IMR-90 (cell line): ENCODE results near the gene MYO1H. TPM values are rescaled to one million over a fixed set of nuclear protein-coding genes. Genes with fewer than 3 reads are reported as not detected.
A peak's percentile ranks its signal among the peaks of the same experiment; 100 is the strongest.

Experiments
- ATAC-seq: fragments of 200-7000 bp; cut with Tn5 transposase; 2 replicates; pipeline ENCODE4 v1.9.1; 2020; ENCODE audit warnings: low read depth, mild to moderate bottlenecking, moderate library complexity
- BruUV-seq: library from RNA; stranded (reverse); fragments of 400-500 nt; replicated peaks from 2 replicates; lab custom pipeline; 2021; lab: Mats Ljungman, UMichigan
- CTCF ChIA-PET: fragments of 300-600 bp; formaldehyde crosslinking; extraction: SDS; loops from one replicate; lab custom pipeline; 2021; ENCODE audit warnings: antibody characterized with exemption; lab: Yijun Ruan, JAX
- POLR2A ChIA-PET: fragments of 300-600 bp; sonication (Branson Sonifier 250); formaldehyde crosslinking; loops from one replicate; lab custom pipeline; 2022; ENCODE audit warnings: antibody characterized with exemption; ENCODE audit not compliant: unreplicated experiment; lab: Charles Lee
- DNase-seq: peaks from one replicate; pipeline ENCODE4 v3.0.0; 2013
- H2AFZ ChIP-seq: replicated peaks from 2 replicates; pipeline ENCODE3; 2013; ENCODE audit warnings: low read length, mild to moderate bottlenecking; ENCODE audit not compliant: poor library complexity
- H2AK5ac ChIP-seq: 2 replicates; pipeline ENCODE4 v1.6.1; 2013; ENCODE audit warnings: low read depth, low read length, inconsistent platforms
- H2AK9ac ChIP-seq: replicated peaks from 2 replicates; pipeline ENCODE3; 2013; ENCODE audit warnings: mild to moderate bottlenecking, low read depth, low read length, moderate library complexity; ENCODE audit not compliant: poor library complexity
- H2BK120ac ChIP-seq: 2 replicates; pipeline ENCODE4 v1.6.1; 2013; ENCODE audit warnings: low read depth, low read length, inconsistent platforms
- H2BK15ac ChIP-seq: 3 replicates; pipeline ENCODE4 v1.6.1; 2013; ENCODE audit warnings: low read depth, low read length, inconsistent platforms
- H2BK20ac ChIP-seq: 2 replicates; pipeline ENCODE4 v1.6.1; 2013; ENCODE audit warnings: low read depth, mild to moderate bottlenecking, inconsistent platforms, low read length, moderate library complexity
- H2BK5ac ChIP-seq: 2 replicates; pipeline ENCODE4 v1.6.1; 2013; ENCODE audit warnings: mild to moderate bottlenecking, low read depth, low read length, inconsistent platforms; ENCODE audit not compliant: poor library complexity, severe bottlenecking
- H3K14ac ChIP-seq: replicated peaks from 2 replicates; pipeline ENCODE4 v1.6.1; 2013; ENCODE audit warnings: low read depth, low read length, inconsistent platforms
- H3K18ac ChIP-seq: 2 replicates; pipeline ENCODE4 v1.6.1; 2013; ENCODE audit warnings: low read depth, low read length, control low read depth
- H3K23ac ChIP-seq: 2 replicates; pipeline ENCODE4 v1.6.1; 2013; ENCODE audit warnings: low read depth, low read length, inconsistent platforms
- H3K27ac ChIP-seq: 2 replicates; pipeline ENCODE4 v1.5.1; 2013; ENCODE audit warnings: mild to moderate bottlenecking, control low read depth, low read length; ENCODE audit not compliant: insufficient read depth
- H3K27me3 ChIP-seq: 2 replicates; pipeline ENCODE4 v1.6.1; 2013; ENCODE audit warnings: low read length; ENCODE audit not compliant: control insufficient read depth, insufficient read depth
- H3K36me3 ChIP-seq: 2 replicates; pipeline ENCODE4 v1.6.1; 2013; ENCODE audit warnings: low read length, mixed read lengths; ENCODE audit not compliant: control insufficient read depth, insufficient read depth
- H3K4ac ChIP-seq: 2 replicates; pipeline ENCODE4 v1.6.1; 2013; ENCODE audit warnings: low read depth, low read length, inconsistent platforms
- H3K4me1 ChIP-seq: 2 replicates; pipeline ENCODE4 v1.6.1; 2013; ENCODE audit warnings: low read length, mixed read lengths; ENCODE audit not compliant: control insufficient read depth, insufficient read depth
- H3K4me2 ChIP-seq: 2 replicates; pipeline ENCODE4 v1.6.1; 2013; ENCODE audit warnings: low read depth, mild to moderate bottlenecking, control low read depth, low read length, moderate library complexity
- H3K4me3 ChIP-seq: 2 replicates; pipeline ENCODE4 v1.5.1; 2013; ENCODE audit warnings: low read depth, mild to moderate bottlenecking, control low read depth, low read length, moderate library complexity; ENCODE audit not compliant: insufficient read depth
- H3K56ac ChIP-seq: 2 replicates; pipeline ENCODE4 v1.6.1; 2013; ENCODE audit warnings: low read length, inconsistent platforms; ENCODE audit not compliant: insufficient read depth; ENCODE audit errors: extremely low read depth
- H3K79me1 ChIP-seq, 2 experiments: 2 replicates each; pipeline ENCODE4 v1.6.1; 2013; ENCODE audit warnings: low read length in 2 of 2, inconsistent platforms in 1 of 2, low read depth in 1 of 2
- H3K9ac ChIP-seq: 2 replicates; pipeline ENCODE4 v1.6.1; 2013; ENCODE audit warnings: low read depth, low read length, control low read depth
- H3K9me1 ChIP-seq: 2 replicates; pipeline ENCODE4 v1.6.1; 2013; ENCODE audit warnings: low read length, inconsistent platforms; ENCODE audit not compliant: insufficient read depth
- H3K9me3 ChIP-seq: 2 replicates; pipeline ENCODE4 v1.6.1; 2013; ENCODE audit warnings: low read length; ENCODE audit not compliant: control insufficient read depth, insufficient read depth
- H4K20me1 ChIP-seq: 2 replicates; pipeline ENCODE4 v1.6.1; 2013; ENCODE audit warnings: low read length, inconsistent platforms; ENCODE audit not compliant: insufficient read depth
- H4K5ac ChIP-seq: 2 replicates; pipeline ENCODE4 v1.6.1; 2013; ENCODE audit warnings: mild to moderate bottlenecking, low read depth, low read length, control low read depth
- H4K8ac ChIP-seq, 2 experiments: 2 replicates each; pipeline ENCODE4 v1.6.1; 2013; ENCODE audit warnings: low read depth in 2 of 2, low read length in 2 of 2, control low read depth in 1 of 2, inconsistent platforms in 1 of 2
- H4K91ac ChIP-seq: 2 replicates; pipeline ENCODE4 v1.6.1; 2013; ENCODE audit warnings: low read depth, low read length, inconsistent platforms; ENCODE audit not compliant: insufficient read depth
- BHLHE40 ChIP-seq: fragments of 150-350 bp; IDR thresholded peaks from 2 replicates; pipeline ENCODE4 v1.6.1; 2016; ENCODE audit warnings: mild to moderate bottlenecking, low read depth, low read length
- CEBPB ChIP-seq: IDR thresholded peaks from 2 replicates; pipeline ENCODE4 v1.6.1; 2012; ENCODE audit warnings: low read depth, low read length, improper control_type of control experiment
- CHD1 ChIP-seq: IDR thresholded peaks from 2 replicates; pipeline ENCODE4 v1.6.1; 2012; ENCODE audit warnings: low read depth, low read length, improper control_type of control experiment
- FOS ChIP-seq: fragments of 150-350 bp; IDR thresholded peaks from 2 replicates; pipeline ENCODE4 v1.6.1; 2016; ENCODE audit warnings: low read depth, low read length
- MAFK ChIP-seq: IDR thresholded peaks from 2 replicates; pipeline ENCODE4 v1.6.1; 2012; ENCODE audit warnings: low read depth, low read length, improper control_type of control experiment
- MAZ ChIP-seq: IDR thresholded peaks from 2 replicates; pipeline ENCODE4 v1.6.1; 2012; ENCODE audit warnings: low read depth, mild to moderate bottlenecking, low read length, improper control_type of control experiment, moderate library complexity, borderline replicate concordance
- MXI1 ChIP-seq: IDR thresholded peaks from 2 replicates; pipeline ENCODE4 v1.6.1; 2012; ENCODE audit warnings: low read depth, mild to moderate bottlenecking, low read length, moderate library complexity, borderline replicate concordance
- NFE2L2 ChIP-seq: fragments of 150-350 bp; IDR thresholded peaks from 2 replicates; pipeline ENCODE4 v1.6.1; 2016; ENCODE audit warnings: low read depth, mild to moderate bottlenecking, low read length
- POLR2A ChIP-seq: IDR thresholded peaks from 2 replicates; pipeline ENCODE4 v1.6.1; 2012; ENCODE audit warnings: mild to moderate bottlenecking, low read depth, low read length
- RAD21 ChIP-seq: IDR thresholded peaks from 2 replicates; pipeline ENCODE4 v1.6.1; 2012; ENCODE audit warnings: low read length, improper control_type of control experiment
- RCOR1 ChIP-seq: IDR thresholded peaks from 2 replicates; pipeline ENCODE4 v1.6.1; 2012; ENCODE audit warnings: mild to moderate bottlenecking, low read length, improper control_type of control experiment; ENCODE audit not compliant: insufficient replicate concordance
- RFX5 ChIP-seq: IDR thresholded peaks from 2 replicates; pipeline ENCODE4 v1.8.0; 2012; ENCODE audit warnings: low read depth, mild to moderate bottlenecking, low read length, moderate library complexity
- SMC3 ChIP-seq: fragments of 150-350 bp; IDR thresholded peaks from 2 replicates; pipeline ENCODE4 v1.6.1; 2016; ENCODE audit warnings: low read depth, mild to moderate bottlenecking, antibody characterized with exemption, low read length, moderate library complexity
- WGBS, 2 experiments: methylation state at CpG; one replicate each; pipeline versions ENCODE4 v1.1.5 to v1.1.7; 2013; ENCODE audit warnings: missing lambda C conversion rate in 2 of 2; ENCODE audit not compliant: insufficient read length in 1 of 2; ENCODE audit errors: extremely low coverage in 2 of 2; 5-methylcytosine and 5-hydroxymethylcytosine counted together
- dilution Hi-C: fragments of 300-500 bp; cut with HindIII; formaldehyde crosslinking; loops from one replicate; pipeline ENCODE4 v1.14.3; 2018; ENCODE audit warnings: low sequenced_read_pairs; ENCODE audit not compliant: unreplicated experiment
- in situ Hi-C: fragments of 300-500 bp; cut with MboI; formaldehyde crosslinking; loops from 3 replicates; pipeline ENCODE4 v1.14.3; 2019; ENCODE audit warnings: low sequenced_read_pairs, inconsistent platforms, mixed read lengths
- intact Hi-C: fragments of 100-400 bp; cut with micrococcal nuclease; formaldehyde crosslinking; loops from 2 replicates; pipeline ENCODE4 v1.10.0; 2022
- polyA plus RNA-seq, 3 experiments: library from polyadenylated mRNA; depleted of rRNA; stranded (reverse); fragments of >200 nt; gene quantifications; 2 replicates each; pipeline ENCODE4 v1.2.3, GENCODE V29; 2012; ENCODE audit warnings: low replicate concordance in 1 of 3
- total RNA-seq: library from RNA; depleted of rRNA; stranded (reverse); fragments of >200 nt; gene quantifications from 2 replicates; pipeline ENCODE4 v1.2.3, GENCODE V29; 2012
- TF ChIP-seq, protein P1 (sequence below): conservative IDR thresholded peaks from 2 replicates; pipeline ENCODE4 v1.5.1; 2012; ENCODE audit warnings: mild to moderate bottlenecking, low read depth, low read length, improper control_type of control experiment
- TF ChIP-seq, protein P2 (sequence below): fragments of 150-350 bp; IDR thresholded peaks from 2 replicates; pipeline ENCODE4 v1.6.1; 2017; ENCODE audit warnings: mild to moderate bottlenecking, antibody characterized with exemption, low read length, low read depth
- TF ChIP-seq, protein P3 (sequence below): fragments of 150-350 bp; IDR thresholded peaks from 2 replicates; pipeline ENCODE4 v1.6.1; 2016; ENCODE audit warnings: low read depth, mild to moderate bottlenecking, low read length, moderate library complexity, borderline replicate concordance

Gene MYO1H
- total and polyA plus RNA-seq, 2 of the 4 experiments (the other 2 are of a cell fraction) = not detected

DNA sequence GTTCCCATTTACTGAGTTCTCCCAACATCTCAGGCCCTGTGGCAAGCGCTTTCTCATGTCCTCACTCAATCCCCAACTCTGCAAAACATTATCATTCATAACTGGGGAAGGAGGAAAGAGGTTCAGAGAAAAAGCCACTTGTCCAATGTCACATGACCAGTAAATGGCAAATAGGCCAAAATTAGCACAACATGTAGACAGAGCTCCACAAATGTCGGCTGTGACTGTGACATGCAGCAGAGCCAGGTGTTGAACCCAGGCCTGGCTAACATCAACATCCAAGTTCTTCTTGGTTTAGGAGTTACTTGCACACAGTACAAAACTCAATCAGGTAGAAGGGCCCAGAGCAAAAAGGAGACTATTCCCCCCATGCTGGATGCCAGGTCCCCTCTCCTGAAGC, 118.6 kb downstream of the MYO1H start:
- H3K4me3 ChIP-seq = no peak overlapping the region
- no peak overlapping the region for H4K91ac ChIP-seq
- 0 out of 2 replicates have a peak overlapping the region, but pooled peaks have one; percentile 2 for H3K4ac ChIP-seq
- H2BK120ac ChIP-seq = no peak overlapping the region
- in situ Hi-C loops (no loop called here), intact Hi-C loops (no loop called here), dilution Hi-C loops (no loop called here)
- no peak overlapping the region for H2AFZ ChIP-seq
- peaks cover 47% of the 10 kb centered on the region for H3K9me1 ChIP-seq
- H4K8ac ChIP-seq = no peak overlapping the region
- ChIA-PET CTCF (no interaction called here), POLR2A (no interaction called here)
- H2BK20ac ChIP-seq = no peak overlapping the region
- peaks cover 27% of the 10 kb centered on the region for H3K4me1 ChIP-seq
- H3K23ac ChIP-seq = peak overlapping the region; percentile 21; the same call in 1 of the 2 replicates
- BruUV-seq = no TSS peak
- peaks cover 11 to 85% of the 10 kb centered on the region in 2 experiments; a peak in 3 of 4 replicates for H3K79me1 ChIP-seq
- no peak overlapping the region for H2AK5ac ChIP-seq
- H3K9me3 ChIP-seq = no peaks in the 10 kb centered on the region
- no peak overlapping the region for H3K4me2 ChIP-seq
- DNase-seq (no peak), ATAC-seq (no peak)
- no peak overlapping the region for H3K14ac ChIP-seq
- H2BK15ac ChIP-seq = no peak overlapping the region
- no CpG with 5 or more reads among the region's 2 CpGs for WGBS, 2 experiments
- H3K27ac ChIP-seq = peak overlapping the region; percentile 27; the same call in 1 of the 2 replicates
- no peak overlapping the region for H3K18ac ChIP-seq
- TF ChIP-seq RFX5 (no peak), CEBPB (no peak), FOS (no peak), RCOR1 (no peak), RAD21 (no peak), BHLHE40 (no peak), CHD1 (no peak), MAFK (no peak), POLR2A (no peak), NFE2L2 (no peak), SMC3 (no peak), MXI1 (no peak), MAZ (no peak)
- TF ChIP-seq, protein P1, sequence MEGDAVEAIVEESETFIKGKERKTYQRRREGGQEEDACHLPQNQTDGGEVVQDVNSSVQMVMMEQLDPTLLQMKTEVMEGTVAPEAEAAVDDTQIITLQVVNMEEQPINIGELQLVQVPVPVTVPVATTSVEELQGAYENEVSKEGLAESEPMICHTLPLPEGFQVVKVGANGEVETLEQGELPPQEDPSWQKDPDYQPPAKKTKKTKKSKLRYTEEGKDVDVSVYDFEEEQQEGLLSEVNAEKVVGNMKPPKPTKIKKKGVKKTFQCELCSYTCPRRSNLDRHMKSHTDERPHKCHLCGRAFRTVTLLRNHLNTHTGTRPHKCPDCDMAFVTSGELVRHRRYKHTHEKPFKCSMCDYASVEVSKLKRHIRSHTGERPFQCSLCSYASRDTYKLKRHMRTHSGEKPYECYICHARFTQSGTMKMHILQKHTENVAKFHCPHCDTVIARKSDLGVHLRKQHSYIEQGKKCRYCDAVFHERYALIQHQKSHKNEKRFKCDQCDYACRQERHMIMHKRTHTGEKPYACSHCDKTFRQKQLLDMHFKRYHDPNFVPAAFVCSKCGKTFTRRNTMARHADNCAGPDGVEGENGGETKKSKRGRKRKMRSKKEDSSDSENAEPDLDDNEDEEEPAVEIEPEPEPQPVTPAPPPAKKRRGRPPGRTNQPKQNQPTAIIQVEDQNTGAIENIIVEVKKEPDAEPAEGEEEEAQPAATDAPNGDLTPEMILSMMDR = no peak
- TF ChIP-seq, protein P2, sequence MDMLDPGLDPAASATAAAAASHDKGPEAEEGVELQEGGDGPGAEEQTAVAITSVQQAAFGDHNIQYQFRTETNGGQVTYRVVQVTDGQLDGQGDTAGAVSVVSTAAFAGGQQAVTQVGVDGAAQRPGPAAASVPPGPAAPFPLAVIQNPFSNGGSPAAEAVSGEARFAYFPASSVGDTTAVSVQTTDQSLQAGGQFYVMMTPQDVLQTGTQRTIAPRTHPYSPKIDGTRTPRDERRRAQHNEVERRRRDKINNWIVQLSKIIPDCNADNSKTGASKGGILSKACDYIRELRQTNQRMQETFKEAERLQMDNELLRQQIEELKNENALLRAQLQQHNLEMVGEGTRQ = no peak
- TF ChIP-seq, protein P3, sequence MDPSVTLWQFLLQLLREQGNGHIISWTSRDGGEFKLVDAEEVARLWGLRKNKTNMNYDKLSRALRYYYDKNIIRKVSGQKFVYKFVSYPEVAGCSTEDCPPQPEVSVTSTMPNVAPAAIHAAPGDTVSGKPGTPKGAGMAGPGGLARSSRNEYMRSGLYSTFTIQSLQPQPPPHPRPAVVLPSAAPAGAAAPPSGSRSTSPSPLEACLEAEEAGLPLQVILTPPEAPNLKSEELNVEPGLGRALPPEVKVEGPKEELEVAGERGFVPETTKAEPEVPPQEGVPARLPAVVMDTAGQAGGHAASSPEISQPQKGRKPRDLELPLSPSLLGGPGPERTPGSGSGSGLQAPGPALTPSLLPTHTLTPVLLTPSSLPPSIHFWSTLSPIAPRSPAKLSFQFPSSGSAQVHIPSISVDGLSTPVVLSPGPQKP = no peak
- peaks cover 51% of the 10 kb centered on the region for H3K36me3 ChIP-seq
- H4K5ac ChIP-seq = no peak overlapping the region
- H2AK9ac ChIP-seq = no peak overlapping the region
- H3K9ac ChIP-seq = no peak overlapping the region
- H3K27me3 ChIP-seq = no peaks in the 10 kb centered on the region
- H2BK5ac ChIP-seq = peak overlapping the region; percentile 10
- H3K56ac ChIP-seq = no peak overlapping the region
- peaks cover 28% of the 10 kb centered on the region for H4K20me1 ChIP-seq
